Activated naive CD8-positive, alpha-beta T cell treated with anti-CD3 and anti-CD28 coated beads, Interleukin-2, amount 50 U/mL, for 16 hours (primary cell): Measurements from ENCODE around the gene GULP1.
"Not testable (repeated sequence)": the region's sequence is repeated elsewhere in the genome, so short reads cannot be mapped to it uniquely, and the experiment has no call there.

Experiments used
- DNase-seq: peaks from one replicate; pipeline ENCODE4 v3.0.0-alpha.2; 2020; ENCODE audit warnings: low read depth, low spot score

GULP1 gene

DNA sequence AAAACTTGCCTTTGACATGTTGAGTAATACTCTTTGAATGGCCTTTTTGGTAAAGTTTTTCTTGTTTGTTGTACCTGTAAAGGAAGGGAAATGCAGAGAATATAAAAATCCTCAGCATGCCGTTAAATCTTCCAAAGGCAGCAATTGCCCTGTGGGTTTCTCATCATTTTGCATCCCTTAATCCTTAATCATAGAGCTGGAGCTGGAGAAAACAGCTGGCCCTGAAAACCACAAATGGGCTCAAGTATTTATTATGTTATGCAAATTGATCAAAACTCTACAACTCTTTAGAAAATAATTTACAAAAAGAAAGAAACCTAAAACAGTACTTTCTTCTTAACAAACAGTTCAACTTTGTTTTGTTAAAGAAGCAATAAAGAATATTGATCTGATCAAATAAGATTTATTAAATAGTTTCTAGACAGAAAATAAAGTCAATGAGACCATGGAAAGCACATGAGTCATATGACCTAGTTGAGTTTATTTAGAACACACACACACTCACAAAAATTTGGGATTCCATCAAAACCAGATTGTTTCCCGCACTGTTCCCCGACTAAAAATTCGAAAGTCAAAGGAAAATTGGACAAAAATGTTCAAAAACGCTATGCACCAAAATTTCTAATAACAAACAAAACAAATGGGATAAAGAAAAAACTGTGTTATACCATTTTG is 309.0 kb downstream of the GULP1 start:
- DNase-seq: no peak

DNA sequence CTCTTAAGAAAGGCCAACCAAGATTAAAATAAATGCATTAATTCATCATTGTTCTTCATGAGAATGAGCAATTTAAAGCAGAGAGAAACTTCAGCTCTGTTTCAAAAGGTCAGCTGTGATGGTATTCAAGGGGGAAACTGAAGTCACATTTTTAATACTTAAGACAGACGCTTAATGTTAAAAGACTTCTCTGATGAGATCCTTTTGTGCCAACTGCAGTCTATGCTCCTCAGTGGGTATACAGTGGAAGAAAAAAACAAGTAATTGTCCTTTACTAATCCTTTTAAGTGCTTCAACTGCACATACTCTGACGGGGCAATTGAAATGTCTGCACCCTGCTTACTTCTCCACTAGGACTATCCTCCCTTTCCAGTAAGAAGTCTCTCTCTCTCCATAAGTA is 309.7 kb downstream of the GULP1 start:
- DNase-seq: no peak

DNA sequence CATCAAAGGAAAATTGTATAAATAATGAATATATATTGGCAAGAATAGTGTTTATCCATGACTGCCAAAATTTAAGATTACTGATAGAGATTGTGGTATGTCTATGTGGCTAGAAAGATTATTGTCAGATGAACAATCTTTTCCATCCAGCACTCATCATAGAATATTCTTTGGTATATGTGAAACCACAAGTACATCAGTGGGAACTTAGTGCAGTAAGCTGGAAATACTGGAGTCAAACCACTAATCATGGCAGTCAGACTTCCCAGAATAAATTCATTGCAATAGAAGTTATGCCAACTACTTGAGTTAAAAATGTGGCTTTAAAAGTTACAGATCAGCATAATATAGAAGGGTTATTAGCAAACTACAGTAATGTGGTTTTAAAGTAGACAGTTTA is 310.3 kb downstream of the GULP1 start:
- DNase-seq: no peak

DNA sequence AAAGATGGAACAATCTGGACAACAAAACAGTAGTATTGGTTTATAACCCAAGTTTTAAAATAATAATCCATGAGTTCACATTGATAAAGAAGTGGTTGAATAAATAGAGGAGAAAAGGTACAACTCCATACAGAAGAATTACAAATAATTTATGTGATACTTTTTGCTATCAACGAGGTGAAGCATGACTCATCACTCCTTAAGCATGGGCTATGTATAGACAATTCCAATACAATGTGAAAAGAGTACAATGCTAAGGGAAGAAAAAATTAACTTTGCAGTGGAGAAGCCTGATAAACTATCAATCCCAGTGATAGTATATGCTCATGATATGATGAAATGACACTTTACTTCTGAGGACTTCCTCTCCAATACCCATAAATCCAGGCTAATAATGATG is 312.9 kb downstream of the GULP1 start:
- DNase-seq: no peak

DNA sequence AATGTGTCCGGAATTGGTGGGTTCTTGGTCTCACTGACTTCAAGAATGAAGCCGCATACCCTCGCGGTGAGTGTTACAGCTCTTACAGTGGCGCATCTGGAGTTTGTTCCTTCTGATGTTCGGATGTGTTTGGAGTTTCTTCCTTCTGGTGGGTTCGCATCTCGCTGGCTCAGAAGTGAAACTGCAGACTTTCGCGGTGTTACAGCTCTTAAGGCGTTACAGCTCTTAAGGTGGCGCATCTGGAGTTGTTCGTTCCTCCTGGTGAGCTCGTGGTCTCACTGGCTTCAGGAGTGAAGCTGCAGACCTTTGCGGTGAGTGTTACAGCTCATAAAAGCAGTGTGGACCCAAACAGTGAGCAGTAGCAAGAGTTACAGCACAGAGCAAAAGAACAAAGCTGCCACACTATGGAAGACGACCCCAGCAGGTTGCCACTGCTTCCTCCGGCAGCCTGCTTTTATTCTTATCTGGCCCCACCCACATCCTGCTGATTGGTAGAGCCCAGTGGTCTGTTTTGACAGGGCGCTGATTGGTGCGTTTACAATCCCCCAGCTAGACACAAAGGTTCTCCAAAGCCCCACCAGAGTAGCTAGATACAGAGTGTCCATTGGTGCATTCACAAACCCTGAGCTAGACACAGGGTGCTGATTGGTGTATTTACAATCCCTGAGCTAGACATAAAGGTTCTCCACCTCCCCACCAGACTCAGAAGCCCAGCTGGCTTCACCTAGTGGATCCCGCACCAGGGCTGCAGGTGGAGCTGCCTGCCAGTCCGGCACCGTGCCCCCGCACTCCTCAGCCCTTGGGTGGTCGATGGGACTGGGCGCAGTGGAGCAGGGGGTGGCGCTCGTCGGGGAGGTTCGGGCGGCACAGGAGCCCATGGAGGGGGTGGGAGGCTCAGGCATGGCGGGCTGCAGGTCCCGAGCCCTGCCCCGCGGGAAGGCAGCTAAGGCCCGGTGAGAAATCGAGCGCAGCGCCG is 314.2 kb downstream of the GULP1 start:
- not testable (repeated sequence) for DNase-seq

DNA sequence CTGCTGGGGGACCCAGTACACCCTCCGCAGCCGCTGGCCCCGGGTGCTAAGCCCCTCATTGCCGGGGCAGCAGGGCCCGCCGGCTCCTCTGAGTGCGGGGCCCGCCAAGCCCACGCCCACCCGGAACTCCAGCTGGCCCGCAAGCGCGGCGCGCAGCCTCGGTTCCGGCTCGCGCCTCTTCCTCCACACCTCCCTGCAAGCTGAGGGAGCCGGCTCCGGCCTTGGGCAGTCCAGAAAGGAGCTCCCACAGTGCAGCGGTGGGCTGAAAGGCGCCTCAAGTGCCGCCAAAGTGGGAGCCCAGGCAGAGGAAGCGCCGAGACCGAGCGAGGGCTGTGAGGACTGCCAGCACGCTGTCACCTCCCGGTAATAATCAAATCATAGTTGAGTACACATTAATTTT is 314.9 kb downstream of the GULP1 start:
- DNase-seq: not testable (repeated sequence)

DNA sequence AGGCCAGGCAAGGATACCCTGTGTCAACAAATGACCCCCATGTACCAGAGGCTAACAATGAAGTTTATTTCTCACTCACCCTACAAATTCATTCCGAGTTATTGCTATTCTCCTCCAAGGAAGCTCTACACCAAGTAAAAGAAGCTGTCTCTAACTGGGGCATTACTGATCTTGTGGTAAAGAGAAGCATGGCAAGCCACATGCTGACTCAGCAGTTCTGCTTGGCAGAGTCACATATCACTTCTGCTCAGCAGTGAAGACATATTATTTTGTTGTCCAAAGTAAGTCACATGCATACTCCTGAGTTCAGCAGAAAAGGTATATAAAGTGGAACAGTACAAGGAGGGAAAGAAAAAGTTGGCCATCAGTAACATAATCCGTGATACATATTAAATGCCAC is 315.8 kb downstream of the GULP1 start:
- DNase-seq: no peak

DNA sequence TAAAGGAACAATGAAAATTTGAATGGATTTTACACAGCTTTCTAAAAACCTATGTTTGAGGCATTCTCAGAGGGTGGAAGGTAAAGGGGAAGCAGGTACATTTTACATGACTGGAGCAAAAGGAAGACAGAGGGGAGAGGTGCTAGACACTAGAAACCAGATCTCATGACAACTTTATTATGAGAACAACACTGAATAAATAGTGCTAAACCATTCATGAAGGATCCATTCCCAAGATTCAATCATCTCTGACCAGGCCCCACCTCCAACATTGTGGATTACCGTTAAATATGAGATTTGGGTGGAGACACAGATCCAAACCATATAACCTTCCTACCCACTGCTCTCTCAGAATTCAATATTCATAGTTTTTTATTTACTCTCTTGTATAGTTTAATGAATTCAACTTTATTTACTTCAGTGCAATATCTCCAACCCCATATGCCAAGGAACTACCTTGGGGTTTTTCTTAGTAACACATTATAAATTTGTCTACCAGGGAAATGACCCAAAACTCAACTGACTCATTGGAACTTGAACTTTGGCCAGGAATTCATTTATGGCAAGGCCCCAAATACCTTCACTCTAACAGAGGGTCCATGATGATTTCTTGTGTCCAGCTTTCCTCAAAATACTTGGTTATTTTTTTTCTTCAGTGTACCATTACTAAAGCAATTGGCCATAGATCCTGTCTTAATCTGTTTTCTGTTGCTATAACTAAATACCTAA is 317.8 kb downstream of the GULP1 start:
- DNase-seq: no peak

DNA sequence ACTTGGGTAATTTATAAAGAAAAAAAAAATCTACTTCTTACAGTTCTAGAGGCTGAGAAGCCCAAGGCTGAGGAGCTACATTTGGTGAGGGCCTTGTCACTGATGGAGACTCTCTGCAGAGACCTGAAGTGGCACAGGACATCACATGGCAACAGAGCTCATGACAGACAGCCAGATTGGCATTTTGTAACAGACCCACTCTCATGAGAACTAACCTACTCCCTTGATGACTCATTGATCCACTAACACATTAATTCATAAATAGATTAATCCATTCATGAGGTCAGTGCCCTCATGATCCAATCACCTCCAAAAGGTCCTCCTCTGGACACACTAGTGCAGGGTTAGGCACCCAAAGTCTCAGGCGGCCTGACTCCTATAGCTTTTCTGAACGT is 318.4 kb downstream of the GULP1 start:
- no peak for DNase-seq

DNA sequence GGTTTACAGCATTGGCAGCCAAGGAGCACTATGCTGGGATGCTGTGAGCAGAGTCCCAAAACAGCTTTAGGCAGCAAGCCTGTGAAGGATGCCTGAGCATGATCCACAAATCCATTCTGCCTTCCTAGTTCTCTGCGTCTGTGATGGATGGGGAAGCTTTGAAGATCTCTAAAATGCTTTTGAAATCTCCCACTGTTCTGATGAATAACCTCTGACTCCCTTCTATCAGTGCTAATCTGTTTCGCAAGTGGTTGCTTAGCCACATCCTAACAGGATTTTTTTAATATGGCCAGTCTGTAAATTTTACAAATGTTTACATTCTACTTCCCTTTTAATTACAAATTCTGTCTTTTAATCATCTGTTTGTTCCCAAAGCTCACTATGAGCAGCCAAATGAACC is 319.2 kb downstream of the GULP1 start:
- DNase-seq: no peak

DNA sequence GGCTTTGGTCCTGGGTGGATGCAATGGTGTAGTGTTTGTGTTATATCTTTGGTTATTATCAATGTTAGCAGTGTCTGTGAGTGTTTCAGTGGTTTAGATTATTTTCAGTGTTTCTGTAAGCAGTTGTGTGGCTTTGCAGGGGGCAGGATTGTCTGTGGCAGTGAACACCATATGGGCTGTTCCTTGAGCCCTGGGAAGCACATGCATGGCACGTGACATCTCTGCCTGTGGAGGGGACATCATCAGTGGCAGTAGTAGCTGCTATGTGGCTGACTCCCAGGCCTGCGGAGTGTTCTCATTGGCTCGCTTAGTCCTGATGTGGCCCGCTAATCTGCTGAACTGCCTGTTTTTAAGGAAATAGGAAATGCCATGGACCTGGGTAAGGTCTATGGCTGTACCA is 327.5 kb downstream of the GULP1 start:
- DNase-seq: no peak

DNA sequence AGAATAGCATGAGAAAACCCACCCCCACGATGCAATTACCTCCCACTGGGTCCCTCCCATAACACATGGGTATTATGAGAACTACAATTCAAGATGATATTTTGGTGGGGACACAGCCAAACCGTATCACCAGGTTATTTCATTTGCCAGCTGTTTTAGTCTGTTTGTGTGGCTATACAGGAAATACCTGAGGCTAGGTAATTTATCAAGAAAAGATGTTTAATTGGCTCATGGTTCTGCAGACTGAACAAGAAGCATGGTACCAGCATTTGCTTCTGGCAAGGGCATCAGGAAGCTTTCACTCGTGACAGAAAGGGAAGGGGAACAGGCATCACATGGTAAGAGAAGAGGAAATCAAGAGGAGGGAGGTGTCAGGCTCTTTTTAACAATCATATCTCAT is 329.2 kb downstream of the GULP1 start:
- DNase-seq: no peak

DNA sequence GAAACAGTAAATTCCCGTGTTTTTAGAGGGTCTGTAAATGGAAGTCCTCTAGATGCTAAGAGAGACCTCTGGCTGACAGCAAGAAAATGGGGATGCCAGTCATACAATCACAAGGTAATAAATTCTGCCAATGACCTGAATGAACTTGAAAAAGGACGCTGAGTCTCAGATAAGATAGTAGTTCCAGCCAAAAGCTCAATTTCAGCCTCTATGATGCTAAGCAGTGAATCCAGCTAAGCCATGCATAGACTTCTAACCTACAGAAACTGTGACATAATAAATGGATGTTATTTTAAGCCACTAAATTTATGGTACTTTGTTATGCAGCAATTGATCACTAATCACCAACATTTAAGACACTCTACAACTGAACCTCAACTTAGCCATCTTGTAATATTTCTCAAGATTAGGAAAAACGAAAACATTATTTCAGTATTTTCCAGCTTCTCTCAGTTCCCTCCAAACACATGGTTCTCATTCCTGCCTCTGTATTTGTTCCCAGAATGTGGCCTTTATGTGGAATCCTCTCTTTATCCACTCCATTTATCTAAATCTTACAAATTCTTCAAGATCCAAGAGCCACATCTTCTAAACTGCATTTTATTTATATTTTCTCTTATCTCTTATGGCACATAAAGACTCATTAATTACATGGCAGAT is 331.1 kb downstream of the GULP1 start:
- DNase-seq: no peak

DNA sequence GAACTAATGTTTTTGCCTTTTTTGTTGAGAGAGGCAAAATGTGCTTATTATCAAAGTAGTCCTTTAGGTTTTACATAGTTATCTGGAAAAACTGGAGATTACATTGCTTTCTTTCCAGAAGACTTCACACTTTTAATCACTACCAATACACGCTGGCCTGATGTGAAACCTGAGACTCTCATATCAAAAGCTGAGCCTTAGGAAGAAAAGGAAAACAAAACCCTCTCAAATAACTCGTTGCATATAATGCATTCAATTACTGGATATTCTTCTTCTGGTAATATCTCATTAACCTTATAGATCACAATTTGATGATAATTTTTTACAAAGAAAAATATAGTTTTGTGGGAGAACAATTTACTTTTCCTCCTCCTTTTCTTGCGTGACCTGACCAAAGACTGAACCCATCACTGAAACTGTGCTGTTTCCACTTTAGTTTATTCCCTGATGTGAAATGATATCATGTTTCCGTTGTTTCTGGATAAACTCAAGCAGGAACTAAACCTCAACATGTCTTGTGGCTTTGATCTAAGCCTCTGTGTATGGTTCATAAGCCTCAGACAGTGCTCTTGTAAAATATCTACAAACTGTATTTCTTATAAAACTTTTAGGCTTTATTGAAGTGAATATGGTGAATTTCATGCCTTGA is 332.4 kb downstream of the GULP1 start:
- DNase-seq: no peak

DNA sequence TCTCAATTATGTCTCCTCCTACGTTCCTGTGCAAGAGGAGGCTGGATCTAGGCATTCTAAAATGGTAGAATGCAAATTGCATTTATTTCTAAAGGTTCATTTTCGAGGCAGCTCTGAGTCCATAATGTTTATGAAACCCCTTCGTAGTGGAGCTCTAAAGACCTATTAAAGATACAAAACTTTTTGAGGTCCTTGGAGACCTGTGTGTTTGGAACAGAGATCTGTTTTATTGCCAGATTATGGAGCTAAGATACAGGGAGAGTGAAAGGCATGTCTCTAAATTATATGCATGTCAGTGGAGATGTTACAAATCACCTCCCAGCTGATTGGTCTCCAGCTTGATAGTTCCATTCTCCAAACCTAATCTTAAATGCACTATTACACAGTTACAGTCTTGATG is 335.8 kb downstream of the GULP1 start:
- DNase-seq: no peak

DNA sequence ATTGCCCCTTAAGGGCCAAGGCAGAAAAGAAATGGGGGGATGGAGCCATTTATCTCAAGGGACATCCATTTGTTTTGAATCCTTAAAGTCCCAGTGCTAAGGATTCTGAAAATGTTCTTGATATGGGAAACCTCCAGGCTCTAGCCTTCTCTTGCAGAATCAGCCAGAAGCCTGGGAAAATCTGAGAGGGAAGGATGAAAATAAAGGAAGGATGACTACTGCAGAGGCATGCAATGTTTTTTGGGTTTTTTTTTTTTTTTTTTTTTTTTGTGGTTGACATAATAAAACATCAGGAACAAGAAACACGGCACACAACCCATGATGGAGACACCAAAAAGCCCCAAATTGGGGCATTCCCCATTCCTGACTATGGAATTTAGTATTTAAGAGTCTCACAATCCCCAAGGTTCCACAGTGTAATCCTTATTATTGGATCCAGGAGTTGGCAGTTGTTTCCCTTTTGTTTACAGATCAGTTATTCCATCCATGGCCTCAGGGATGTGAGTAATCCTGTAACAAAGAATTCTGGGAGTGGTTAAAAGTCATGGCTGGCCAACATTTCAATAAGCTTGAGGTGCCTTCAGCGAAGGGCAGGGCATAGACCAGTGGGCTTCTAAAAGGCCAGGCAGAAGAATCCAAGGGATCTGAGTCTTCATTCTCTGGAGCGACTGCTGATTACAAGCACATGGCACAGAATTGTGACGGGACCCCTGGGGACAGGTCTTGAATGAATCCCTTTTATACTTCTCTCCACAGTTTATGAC is 337.5 kb downstream of the GULP1 start:
- no peak for DNase-seq

DNA sequence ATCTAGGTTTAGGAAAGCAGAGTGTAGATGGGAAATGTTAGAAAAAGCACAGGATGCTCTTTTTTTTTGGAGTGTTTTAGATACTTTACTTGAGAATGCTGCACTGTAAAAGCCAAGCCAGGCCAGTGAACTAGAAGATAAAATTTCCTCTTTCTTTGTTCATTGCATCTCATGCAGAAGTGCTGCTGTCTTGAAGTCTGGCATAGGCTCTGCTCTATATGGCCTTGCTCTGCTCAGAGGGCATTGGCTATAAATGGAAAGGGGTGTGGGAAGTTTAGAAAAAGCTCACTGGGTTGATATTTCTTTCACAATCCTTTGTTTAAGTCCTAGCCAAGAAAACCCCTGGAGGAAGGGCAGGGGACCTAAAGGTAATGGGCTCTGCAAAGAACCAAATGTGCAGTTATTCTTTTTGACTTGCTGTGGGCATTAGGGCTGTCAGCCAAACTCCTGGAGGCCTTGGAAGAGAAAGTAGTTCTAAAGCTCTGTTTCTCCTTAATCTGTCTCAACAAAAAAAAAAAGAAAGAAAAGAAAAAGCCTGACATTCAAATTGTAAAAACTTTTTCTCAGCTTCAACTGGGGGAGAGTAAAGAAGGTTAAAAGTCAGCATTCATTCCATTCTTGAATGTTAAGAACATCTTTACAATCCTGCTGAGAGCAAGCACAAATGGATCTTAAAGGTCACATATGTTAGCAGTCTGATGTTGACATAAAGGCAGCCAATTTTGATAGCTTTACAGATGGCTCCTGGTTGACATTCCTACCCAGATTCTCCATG is 338.3 kb downstream of the GULP1 start:
- DNase-seq: no peak

DNA sequence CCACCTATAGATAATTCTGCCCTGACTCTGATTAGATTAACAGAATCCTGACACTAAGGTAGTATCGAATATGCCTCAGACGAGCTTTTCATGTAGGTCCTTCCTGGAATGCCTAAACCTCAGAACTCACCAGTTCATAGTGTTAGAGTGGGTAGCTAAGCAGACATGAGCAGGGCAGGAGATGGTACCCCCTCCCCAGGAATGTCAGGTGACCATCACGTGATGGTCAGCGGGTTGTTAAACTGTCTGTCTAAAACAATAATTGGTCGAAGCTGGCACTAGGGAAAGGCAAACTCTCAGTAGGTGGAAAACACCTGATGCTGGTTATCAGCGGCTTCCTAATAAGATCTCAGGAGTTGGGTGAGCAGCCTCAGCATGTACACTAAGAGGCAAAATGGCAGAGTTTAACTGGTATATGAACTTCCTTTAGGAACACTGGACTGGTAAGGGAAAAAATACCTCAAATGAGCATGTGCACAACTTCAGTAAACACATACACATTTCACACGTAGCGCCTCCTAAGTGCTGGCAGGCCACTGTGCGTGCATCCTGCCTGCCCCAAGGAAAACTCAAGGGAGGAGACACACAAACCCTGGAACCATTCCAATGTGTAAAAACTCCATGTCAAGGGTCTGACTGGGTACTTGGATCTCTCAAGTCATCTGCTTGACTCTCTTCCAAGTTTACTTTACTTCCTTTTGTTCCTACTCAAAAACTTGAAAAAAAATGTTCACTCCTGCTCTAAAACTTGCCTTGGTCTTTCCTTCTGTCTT is 339.5 kb downstream of the GULP1 start:
- DNase-seq: no peak

DNA sequence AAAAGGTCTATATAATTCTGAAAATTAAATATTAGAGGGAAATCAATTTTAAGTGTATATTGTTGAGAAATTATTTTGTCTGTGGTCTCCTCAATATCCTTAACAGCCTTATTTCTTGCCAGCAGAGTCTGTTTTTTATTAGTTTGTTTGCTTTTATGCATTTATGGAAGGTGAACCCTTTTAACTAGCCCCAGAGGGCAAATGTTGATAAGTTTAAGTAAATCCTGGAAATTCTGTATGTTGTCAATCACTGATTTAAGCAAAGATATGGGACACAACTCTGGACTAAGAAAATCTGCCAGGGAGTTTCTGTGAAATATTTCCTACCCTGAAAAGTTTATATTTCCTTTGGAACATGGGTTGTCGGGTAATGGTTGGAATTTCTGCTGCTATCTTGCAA is 343.0 kb downstream of the GULP1 start:
- no peak for DNase-seq
